Prostate gland (tissue), 2 donors: Measurements from ENCODE around the gene TMEM150C. TPM values are rescaled to one million over a fixed set of nuclear protein-coding genes. Genes with fewer than 3 reads are reported as not detected.
"Not testable (repeated sequence)": the region's sequence is repeated elsewhere in the genome, so short reads cannot be mapped to it uniquely, and the experiment has no call there.

Source experiments
- DNase-seq: peaks from one replicate; pipeline ENCODE4 v3.0.0-alpha.2; 2019; ENCODE audit warnings: low spot score
- H3K27ac ChIP-seq, 2 donors: fragments of 200-600 bp; sonication (generic); 2 replicates each; pipeline ENCODE4 v1.5.1; 2017 to 2019
- H3K27me3 ChIP-seq: fragments of 200-600 bp; sonication (generic); replicated peaks from 2 replicates; pipeline ENCODE4 v1.5.1; 2019; ENCODE audit not compliant: insufficient read depth
- H3K36me3 ChIP-seq, 2 donors: fragments of 200-600 bp; sonication (generic); 1 replicate in 1 of 2; 2 replicates in 1 of 2; pipeline versions ENCODE4 v1.5.1 to v1.8.1; 2017 to 2019
- H3K4me1 ChIP-seq: fragments of 200-600 bp; sonication (generic); replicated peaks from 2 replicates; pipeline ENCODE4 v1.5.1; 2019
- H3K4me3 ChIP-seq, 2 donors: fragments of 200-600 bp; sonication (generic); 2 replicates each; pipeline ENCODE4 v1.5.1; 2017 to 2019
- H3K9me3 ChIP-seq: fragments of 200-600 bp; sonication (generic); 2 replicates; pipeline ENCODE4 v1.5.1; 2017
- POLR2A ChIP-seq: fragments of 450-650 bp; IDR thresholded peaks from one replicate; pipeline ENCODE4 v1.6.1; 2016; ENCODE audit warnings: antibody characterized with exemption, mild to moderate bottlenecking
- POLR2AphosphoS5 ChIP-seq: sonication (generic); formaldehyde crosslinking; IDR thresholded peaks from one replicate; pipeline ENCODE4 v1.6.1; 2017; ENCODE audit warnings: antibody characterized with exemption
- WGBS: methylation state at CpG from one replicate; pipeline ENCODE4 v1.1.5; 2018; 5-methylcytosine and 5-hydroxymethylcytosine counted together
- intact Hi-C: fragments of 100-400 bp; cut with DNase I; formaldehyde crosslinking; loops from one replicate; pipeline ENCODE4 v1.14.2; 2022
- total RNA-seq, 2 donors: library from RNA; depleted of rRNA; stranded (reverse); fragments of >200 nt; gene quantifications; one replicate each; pipeline ENCODE4 v1.1.0, GENCODE V29; 2016
- TF ChIP-seq, protein P1 (sequence below), 4 experiments: fragments of 200-600 bp in 2 of 4; fragments of 450-650 bp in 2 of 4; sonication (generic) in 2 of 4; IDR thresholded peaks; 1 replicate in 3 of 4; 2 replicates in 1 of 4; pipeline ENCODE4 v1.5.1; 2016 to 2019; ENCODE audit warnings: antibody characterized with exemption in 4 of 4, mild to moderate bottlenecking in 2 of 4, moderate library complexity in 2 of 4

The TMEM150C gene
- total RNA-seq, 2 donors from 2014 or later: 24.9 to 30.0 TPM

- intact Hi-C loops: no loop called here
- WGBS: 59% methylated on average over 2 of the region's 2 CpGs
- Histone ChIP-seq H3K27me3 (no peaks in the 10 kb centered on the region), H3K4me1 (no peaks in the 10 kb centered on the region), H3K36me3 (no peaks in the 10 kb centered on the region), H3K27ac (no peak overlapping the region), H3K4me3 (no peak overlapping the region), H3K9me3 (no peaks in the 10 kb centered on the region)
- DNase-seq: no peak
- TF ChIP-seq, protein P1, sequence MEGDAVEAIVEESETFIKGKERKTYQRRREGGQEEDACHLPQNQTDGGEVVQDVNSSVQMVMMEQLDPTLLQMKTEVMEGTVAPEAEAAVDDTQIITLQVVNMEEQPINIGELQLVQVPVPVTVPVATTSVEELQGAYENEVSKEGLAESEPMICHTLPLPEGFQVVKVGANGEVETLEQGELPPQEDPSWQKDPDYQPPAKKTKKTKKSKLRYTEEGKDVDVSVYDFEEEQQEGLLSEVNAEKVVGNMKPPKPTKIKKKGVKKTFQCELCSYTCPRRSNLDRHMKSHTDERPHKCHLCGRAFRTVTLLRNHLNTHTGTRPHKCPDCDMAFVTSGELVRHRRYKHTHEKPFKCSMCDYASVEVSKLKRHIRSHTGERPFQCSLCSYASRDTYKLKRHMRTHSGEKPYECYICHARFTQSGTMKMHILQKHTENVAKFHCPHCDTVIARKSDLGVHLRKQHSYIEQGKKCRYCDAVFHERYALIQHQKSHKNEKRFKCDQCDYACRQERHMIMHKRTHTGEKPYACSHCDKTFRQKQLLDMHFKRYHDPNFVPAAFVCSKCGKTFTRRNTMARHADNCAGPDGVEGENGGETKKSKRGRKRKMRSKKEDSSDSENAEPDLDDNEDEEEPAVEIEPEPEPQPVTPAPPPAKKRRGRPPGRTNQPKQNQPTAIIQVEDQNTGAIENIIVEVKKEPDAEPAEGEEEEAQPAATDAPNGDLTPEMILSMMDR (IDR thresholded peaks at IDR 0.05): no peak
- TF ChIP-seq POLR2AphosphoS5: no peak
- no peak for TF ChIP-seq POLR2A
Measured at GRCh38 chr4:82551734-82552133, 10.1 kb downstream of the TMEM150C start.

- H3K36me3 ChIP-seq, intact Hi-C loops, H3K9me3 ChIP-seq, H3K27me3 ChIP-seq, H3K4me3 ChIP-seq, H3K27ac ChIP-seq, DNase-seq, H3K4me1 ChIP-seq: not testable (repeated sequence)
- WGBS: 98% methylated on average over 3 of the region's 3 CpGs
Measured at GRCh38 chr4:82547850-82548249, 13.9 kb downstream of the TMEM150C start.

- TF ChIP-seq, protein P1 (IDR thresholded peaks at IDR 0.05): no peak
- TF ChIP-seq POLR2A (no peak), POLR2AphosphoS5 (no peak)
- intact Hi-C loops: no loop called here
- Histone ChIP-seq H3K4me1 (no peaks in the 10 kb centered on the region), H3K9me3 (no peaks in the 10 kb centered on the region), H3K36me3 (no peaks in the 10 kb centered on the region), H3K27ac (no peak overlapping the region), H3K27me3 (no peaks in the 10 kb centered on the region), H3K4me3 (no peak overlapping the region)
- no peak for DNase-seq
- 42% methylated on average over 1 of the region's 1 CpG for WGBS
Measured at GRCh38 chr4:82543131-82543530, 18.7 kb downstream of the TMEM150C start.

- Histone ChIP-seq H3K27ac (no peak overlapping the region), H3K4me3 (no peak overlapping the region), H3K4me1 (no peaks in the 10 kb centered on the region), H3K9me3 (no peaks in the 10 kb centered on the region), H3K27me3 (no peaks in the 10 kb centered on the region), H3K36me3 (no peaks in the 10 kb centered on the region)
- 87% methylated on average over 3 of the region's 3 CpGs for WGBS
- TF ChIP-seq POLR2AphosphoS5: no peak
- no peak for DNase-seq
- intact Hi-C loops: no loop called here
Measured at GRCh38 chr4:82542642-82543041, 19.1 kb downstream of the TMEM150C start.

GRCh38 chr4:82529322-82529721 lies 32.5 kb downstream of the TMEM150C start:
- Histone ChIP-seq H3K27ac (no peak overlapping the region), H3K27me3 (no peaks in the 10 kb centered on the region), H3K4me1 (no peaks in the 10 kb centered on the region), H3K4me3 (no peak overlapping the region), H3K36me3 (no peaks in the 10 kb centered on the region), H3K9me3 (no peaks in the 10 kb centered on the region)
- WGBS: 97% methylated on average over 3 of the region's 3 CpGs
- no peak for DNase-seq
- no peak for TF ChIP-seq POLR2AphosphoS5
- TF ChIP-seq, protein P1 (IDR thresholded peaks at IDR 0.05): no peak
- intact Hi-C loops: no loop called here

GRCh38 chr4:82528868-82529267 lies 32.9 kb downstream of the TMEM150C start:
- Histone ChIP-seq H3K4me3 (no peak overlapping the region), H3K36me3 (no peaks in the 10 kb centered on the region), H3K9me3 (no peaks in the 10 kb centered on the region), H3K4me1 (no peaks in the 10 kb centered on the region), H3K27ac (no peak overlapping the region), H3K27me3 (no peaks in the 10 kb centered on the region)
- intact Hi-C loops: no loop called here
- DNase-seq: no peak
- WGBS: 67% methylated on average over 4 of the region's 4 CpGs
- TF ChIP-seq POLR2AphosphoS5 (no peak), POLR2A (no peak)
